Mucosa of rectum (tissue), 2 donors: ENCODE results near the gene HHLA2.

Source experiments
- H3K27ac ChIP-seq, 2 donors: one replicate each; pipeline ENCODE4 v1.7.0; 2013; ENCODE audit warnings: inconsistent platforms in 2 of 2, low read depth in 2 of 2, low read length in 2 of 2
- H3K27me3 ChIP-seq, 2 donors: one replicate each; pipeline ENCODE4 v1.7.0; 2013; ENCODE audit warnings: low read length in 2 of 2; ENCODE audit not compliant: control insufficient read depth in 2 of 2, insufficient read depth in 2 of 2
- H3K36me3 ChIP-seq, 2 donors: one replicate each; pipeline ENCODE4 v1.7.0; 2013; ENCODE audit warnings: low read length in 2 of 2; ENCODE audit not compliant: control insufficient read depth in 2 of 2, insufficient read depth in 2 of 2
- H3K4me1 ChIP-seq, 2 donors: one replicate each; pipeline ENCODE4 v1.7.0; 2013; ENCODE audit warnings: low read length in 2 of 2, mild to moderate bottlenecking in 1 of 2; ENCODE audit not compliant: control insufficient read depth in 2 of 2, insufficient read depth in 2 of 2
- H3K4me3 ChIP-seq, 2 donors: one replicate each; pipeline ENCODE4 v1.7.0; 2013; ENCODE audit warnings: low read length in 2 of 2
- H3K9ac ChIP-seq, 2 donors: one replicate each; pipeline ENCODE4 v1.7.0; 2013; ENCODE audit warnings: low read length in 2 of 2, low read depth in 1 of 2, mild to moderate bottlenecking in 1 of 2
- H3K9me3 ChIP-seq, 2 donors: one replicate each; pipeline ENCODE4 v1.7.0; 2013; ENCODE audit warnings: low read length in 2 of 2; ENCODE audit not compliant: control insufficient read depth in 2 of 2
- donor health status: healthy.
- donor health status: Normal muscosa, but diverticular disease.

Gene HHLA2

DNA sequence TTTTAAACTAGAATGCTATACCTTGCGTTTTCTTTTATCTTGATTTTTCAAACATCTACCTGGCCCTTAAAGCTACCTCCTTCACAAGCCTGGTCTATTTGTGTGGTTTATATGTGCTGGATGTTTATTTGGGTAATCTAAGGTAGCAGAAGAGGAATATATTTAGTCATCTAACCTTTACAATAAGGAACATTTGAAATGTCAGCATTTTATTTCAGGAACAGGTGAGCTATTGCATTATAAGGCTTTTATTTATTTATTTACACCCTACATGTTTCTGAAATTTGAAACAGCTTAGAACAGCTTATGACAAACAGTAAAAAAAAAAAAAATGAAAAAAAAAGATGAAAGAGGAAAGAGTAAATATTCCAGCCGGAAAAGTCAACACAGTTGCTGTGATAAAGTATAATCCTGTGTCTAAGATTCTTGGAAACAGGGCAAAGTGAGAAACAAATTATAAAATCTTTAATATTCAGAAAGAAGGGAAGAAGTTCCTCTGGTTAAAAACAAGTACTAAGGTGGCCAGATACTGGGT is 19.5 kb downstream of the HHLA2 start:
- no peaks in the 10 kb centered on the region for H3K9me3 ChIP-seq
- H3K27me3 ChIP-seq: no peaks in the 10 kb centered on the region
- H3K9ac ChIP-seq: no peak overlapping the region
- H3K27ac ChIP-seq: no peak overlapping the region
- no peaks in the 10 kb centered on the region for H3K36me3 ChIP-seq
- no peak overlapping the region for H3K4me3 ChIP-seq
- H3K4me1 ChIP-seq: peaks cover 0 to 5% of the 10 kb centered on the region in 2 donors

DNA sequence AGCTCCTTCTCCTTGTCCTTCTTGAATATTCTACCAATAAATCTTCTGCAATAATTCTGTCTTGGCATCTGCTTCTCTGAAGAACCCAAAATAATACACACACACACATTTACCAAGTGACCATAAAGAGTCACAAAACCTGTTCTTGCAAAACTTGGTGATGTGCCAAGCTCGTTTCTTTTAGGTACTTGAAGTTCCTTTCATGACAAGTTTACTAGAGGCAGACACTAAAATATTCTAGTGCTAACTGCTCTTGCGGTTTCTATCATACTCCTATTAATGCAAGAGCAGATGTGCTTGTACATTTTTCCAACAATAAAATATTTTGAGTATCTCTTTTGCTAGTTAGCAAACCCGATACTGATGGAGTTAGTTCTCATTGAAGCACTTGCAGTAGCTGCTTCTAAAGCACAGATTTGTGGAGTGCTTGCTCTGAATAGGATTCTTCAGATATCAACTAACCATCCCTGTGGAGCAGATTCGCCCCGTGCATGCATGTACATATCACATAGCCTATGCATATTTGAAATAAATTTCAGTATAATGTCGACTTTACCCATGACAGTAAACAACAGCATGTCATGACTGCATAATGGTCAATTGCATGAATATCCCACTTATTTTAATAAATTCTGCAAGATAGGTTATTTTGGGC is 23.2 kb downstream of the HHLA2 start:
- Histone ChIP-seq H3K9ac (no peak overlapping the region), H3K27ac (peak overlapping the region in 1 of 2 donors; percentile 18), H3K27me3 (no peaks in the 10 kb centered on the region), H3K9me3 (no peaks in the 10 kb centered on the region), H3K4me1 (peaks cover 0 to 5% of the 10 kb centered on the region in 2 donors), H3K4me3 (no peak overlapping the region), H3K36me3 (no peaks in the 10 kb centered on the region)

GRCh38 chr3:108320746-108321350 is 24.5 kb downstream of the HHLA2 start:
- Histone ChIP-seq H3K27ac (no peak overlapping the region), H3K9ac (no peak overlapping the region), H3K36me3 (no peaks in the 10 kb centered on the region), H3K4me3 (no peak overlapping the region), H3K4me1 (peaks cover 0 to 5% of the 10 kb centered on the region in 2 donors), H3K9me3 (no peaks in the 10 kb centered on the region), H3K27me3 (no peaks in the 10 kb centered on the region)

- Histone ChIP-seq H3K4me1 (peaks cover 0 to 5% of the 10 kb centered on the region in 2 donors), H3K9me3 (no peaks in the 10 kb centered on the region), H3K9ac (no peak overlapping the region), H3K4me3 (no peak overlapping the region), H3K27ac (no peak overlapping the region), H3K36me3 (no peaks in the 10 kb centered on the region), H3K27me3 (no peaks in the 10 kb centered on the region)
These were observed 26.0 kb downstream of the HHLA2 start for GRCh38 chr3:108322352-108322751.

- H3K9me3 ChIP-seq: no peaks in the 10 kb centered on the region
- no peak overlapping the region for H3K9ac ChIP-seq
- no peaks in the 10 kb centered on the region for H3K4me1 ChIP-seq
- no peaks in the 10 kb centered on the region for H3K27me3 ChIP-seq
- no peak overlapping the region for H3K4me3 ChIP-seq
- H3K36me3 ChIP-seq: peaks cover 0 to 3% of the 10 kb centered on the region in 2 donors
- no peak overlapping the region for H3K27ac ChIP-seq
These were observed 27.8 kb downstream of the HHLA2 start for GRCh38 chr3:108324177-108324576.

GRCh38 chr3:108327168-108327567 is 30.8 kb downstream of the HHLA2 start:
- Histone ChIP-seq H3K27me3 (no peaks in the 10 kb centered on the region), H3K4me3 (no peak overlapping the region), H3K27ac (no peak overlapping the region), H3K36me3 (peaks cover 0 to 3% of the 10 kb centered on the region in 2 donors), H3K4me1 (no peaks in the 10 kb centered on the region), H3K9me3 (no peaks in the 10 kb centered on the region), H3K9ac (no peak overlapping the region)

DNA sequence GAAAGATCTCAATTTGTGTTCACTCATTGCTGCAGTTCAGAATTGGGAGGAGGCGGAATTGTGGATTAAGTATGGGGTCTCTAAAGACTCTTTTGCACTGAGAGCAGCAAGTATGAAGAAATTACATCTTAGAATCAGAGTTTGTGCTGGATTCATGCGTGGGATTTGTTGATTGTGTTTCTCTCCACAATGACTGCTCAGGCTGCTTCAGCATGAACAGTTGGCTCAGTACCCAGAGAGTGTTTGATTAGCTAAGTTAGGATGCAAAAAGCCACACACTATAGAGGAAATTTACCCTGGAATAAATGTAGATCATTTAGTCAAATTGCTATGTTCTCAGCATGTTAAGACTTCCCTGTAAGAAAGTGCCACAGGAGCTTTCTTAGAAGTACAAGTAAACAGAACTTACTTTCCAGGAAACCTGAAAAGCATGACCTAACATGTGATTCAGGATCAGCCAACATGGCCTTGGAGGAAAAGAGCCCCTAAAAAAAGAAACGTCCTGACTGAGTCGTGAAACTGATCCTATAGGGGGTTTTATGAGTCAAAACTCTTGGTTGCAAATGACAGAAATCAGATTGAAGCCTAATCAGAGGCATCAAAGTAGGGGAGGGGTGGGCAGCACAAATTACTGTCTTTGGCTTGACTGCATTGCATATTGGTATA is 32.6 kb downstream of the HHLA2 start:
- Histone ChIP-seq H3K9ac (no peak overlapping the region), H3K4me1 (no peaks in the 10 kb centered on the region), H3K36me3 (peaks cover 0 to 6% of the 10 kb centered on the region in 2 donors), H3K27me3 (no peaks in the 10 kb centered on the region), H3K9me3 (no peaks in the 10 kb centered on the region), H3K27ac (no peak overlapping the region), H3K4me3 (no peak overlapping the region)

DNA sequence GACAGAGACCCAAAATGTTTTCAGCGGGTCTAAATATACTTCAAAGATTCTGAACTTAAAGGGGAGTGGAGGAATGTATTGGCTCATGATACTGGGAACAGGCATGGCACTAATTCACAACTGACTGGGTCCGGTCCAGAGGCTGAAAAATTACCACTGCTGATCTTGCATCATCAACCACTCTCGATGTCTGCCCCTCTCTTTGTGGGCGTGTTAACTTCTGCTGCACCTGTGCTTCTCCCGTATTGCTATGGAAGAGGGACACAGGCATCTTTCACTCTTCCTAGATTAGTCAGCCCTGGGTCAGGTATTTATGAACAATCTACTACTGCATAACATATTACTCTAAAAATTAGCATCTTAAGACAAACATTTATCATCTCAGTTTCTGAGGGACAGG is 33.2 kb downstream of the HHLA2 start:
- H3K4me3 ChIP-seq: no peak overlapping the region
- no peak overlapping the region for H3K27ac ChIP-seq
- H3K36me3 ChIP-seq: peaks cover 0 to 8% of the 10 kb centered on the region in 2 donors
- no peak overlapping the region for H3K9ac ChIP-seq
- no peaks in the 10 kb centered on the region for H3K9me3 ChIP-seq
- no peaks in the 10 kb centered on the region for H3K27me3 ChIP-seq
- H3K4me1 ChIP-seq: no peaks in the 10 kb centered on the region

GRCh38 chr3:108329947-108330346 is 33.6 kb downstream of the HHLA2 start:
- no peaks in the 10 kb centered on the region for H3K27me3 ChIP-seq
- H3K4me1 ChIP-seq: no peaks in the 10 kb centered on the region
- H3K9ac ChIP-seq: no peak overlapping the region
- no peak overlapping the region for H3K4me3 ChIP-seq
- peaks cover 0 to 8% of the 10 kb centered on the region in 2 donors for H3K36me3 ChIP-seq
- no peak overlapping the region for H3K27ac ChIP-seq
- no peaks in the 10 kb centered on the region for H3K9me3 ChIP-seq

GRCh38 chr3:108331792-108332191 is 35.4 kb downstream of the HHLA2 start:
- Histone ChIP-seq H3K27me3 (no peaks in the 10 kb centered on the region), H3K9me3 (no peaks in the 10 kb centered on the region), H3K9ac (no peak overlapping the region), H3K4me3 (no peak overlapping the region), H3K4me1 (no peaks in the 10 kb centered on the region), H3K27ac (no peak overlapping the region), H3K36me3 (peaks cover 0 to 10% of the 10 kb centered on the region in 2 donors)
